ENCODE measurements around the gene MOCOS.
A peak's percentile ranks its signal among the peaks of the same experiment; 100 is the strongest.
"Not testable (repeated sequence)": the region's sequence is repeated elsewhere in the genome, so short reads cannot be mapped to it uniquely, and the experiment has no call there.

MOCOS gene

DNA sequence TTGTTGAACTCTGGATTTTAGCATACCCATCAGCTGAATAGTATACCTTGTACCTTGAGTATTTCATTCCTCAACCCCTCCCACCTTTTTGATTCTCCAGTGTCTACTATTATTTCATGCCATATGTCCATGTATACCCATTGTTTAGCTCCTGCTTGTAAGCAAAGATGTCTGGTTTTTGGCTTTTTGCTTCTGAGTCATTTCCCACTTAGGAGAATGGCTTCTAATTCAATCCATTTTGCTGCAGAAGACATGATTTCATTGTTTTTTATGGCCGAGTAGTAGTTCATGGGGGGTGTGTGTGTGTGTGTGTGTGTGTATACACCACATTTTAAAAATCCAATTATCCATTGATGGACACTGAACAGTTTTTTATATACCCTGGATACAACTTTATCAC lies 24.3 kb upstream of the MOCOS start:
- no peak for DNase-seq (ENCODE audit: insufficient read length, low spot score)
- peak; percentile 25 for FAIRE-seq
- TF ChIP-seq, protein P1, sequence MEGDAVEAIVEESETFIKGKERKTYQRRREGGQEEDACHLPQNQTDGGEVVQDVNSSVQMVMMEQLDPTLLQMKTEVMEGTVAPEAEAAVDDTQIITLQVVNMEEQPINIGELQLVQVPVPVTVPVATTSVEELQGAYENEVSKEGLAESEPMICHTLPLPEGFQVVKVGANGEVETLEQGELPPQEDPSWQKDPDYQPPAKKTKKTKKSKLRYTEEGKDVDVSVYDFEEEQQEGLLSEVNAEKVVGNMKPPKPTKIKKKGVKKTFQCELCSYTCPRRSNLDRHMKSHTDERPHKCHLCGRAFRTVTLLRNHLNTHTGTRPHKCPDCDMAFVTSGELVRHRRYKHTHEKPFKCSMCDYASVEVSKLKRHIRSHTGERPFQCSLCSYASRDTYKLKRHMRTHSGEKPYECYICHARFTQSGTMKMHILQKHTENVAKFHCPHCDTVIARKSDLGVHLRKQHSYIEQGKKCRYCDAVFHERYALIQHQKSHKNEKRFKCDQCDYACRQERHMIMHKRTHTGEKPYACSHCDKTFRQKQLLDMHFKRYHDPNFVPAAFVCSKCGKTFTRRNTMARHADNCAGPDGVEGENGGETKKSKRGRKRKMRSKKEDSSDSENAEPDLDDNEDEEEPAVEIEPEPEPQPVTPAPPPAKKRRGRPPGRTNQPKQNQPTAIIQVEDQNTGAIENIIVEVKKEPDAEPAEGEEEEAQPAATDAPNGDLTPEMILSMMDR (IDR thresholded peaks at IDR 0.05; ENCODE audit: insufficient read depth, missing control alignments) = no peak

DNA sequence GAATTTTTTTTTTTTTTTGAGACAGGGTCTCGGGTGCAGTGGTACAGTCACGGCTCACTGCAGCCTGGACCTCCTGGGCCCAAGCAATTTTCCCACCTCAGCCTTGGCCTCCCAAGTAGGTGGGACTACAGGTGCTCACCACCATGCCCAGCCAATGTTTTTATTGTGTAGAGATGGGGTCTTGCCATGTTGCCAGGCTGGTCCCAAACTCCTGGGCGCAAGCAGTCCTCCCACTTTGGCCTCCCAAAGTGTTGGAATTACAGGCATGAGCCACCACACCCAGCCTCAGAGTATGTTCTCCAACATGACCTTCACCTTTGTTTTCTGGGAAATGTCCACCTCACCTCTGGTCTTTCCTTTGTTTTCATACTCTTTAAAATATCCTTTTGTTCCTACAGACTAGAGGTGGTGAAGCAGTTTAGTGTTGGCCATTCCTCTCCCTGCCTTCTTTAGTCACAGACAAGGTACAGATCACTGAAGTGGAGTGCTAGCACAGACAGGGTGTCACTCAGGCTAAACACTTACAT lies 19.5 kb upstream of the MOCOS start:
- FAIRE-seq = no peak
- TF ChIP-seq, protein P1 (IDR thresholded peaks at IDR 0.05; ENCODE audit: insufficient read depth, missing control alignments) = no peak
- DNase-seq (ENCODE audit: insufficient read length, low spot score) = no peak

DNA sequence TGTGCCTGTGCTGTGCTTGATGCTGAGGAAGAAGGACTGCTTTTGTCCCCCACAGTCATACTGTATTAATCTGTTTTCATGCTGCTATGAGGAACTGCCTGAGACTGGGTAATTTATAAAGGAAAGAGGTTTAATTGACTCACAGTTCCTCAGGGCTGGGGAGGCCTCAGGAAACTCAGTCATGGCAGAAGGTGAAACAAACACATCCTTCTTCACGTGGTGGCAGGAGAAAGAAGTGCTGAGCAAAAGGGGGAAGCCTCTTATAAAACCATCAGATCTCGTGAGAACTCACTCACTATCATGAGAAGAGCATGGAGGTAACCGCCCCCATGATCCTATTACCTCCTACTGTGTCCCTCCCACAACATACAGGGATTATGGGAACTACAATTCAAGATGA lies 19.0 kb upstream of the MOCOS start:
- not testable (repeated sequence) for DNase-seq (ENCODE audit: insufficient read length, low spot score); FAIRE-seq

DNA sequence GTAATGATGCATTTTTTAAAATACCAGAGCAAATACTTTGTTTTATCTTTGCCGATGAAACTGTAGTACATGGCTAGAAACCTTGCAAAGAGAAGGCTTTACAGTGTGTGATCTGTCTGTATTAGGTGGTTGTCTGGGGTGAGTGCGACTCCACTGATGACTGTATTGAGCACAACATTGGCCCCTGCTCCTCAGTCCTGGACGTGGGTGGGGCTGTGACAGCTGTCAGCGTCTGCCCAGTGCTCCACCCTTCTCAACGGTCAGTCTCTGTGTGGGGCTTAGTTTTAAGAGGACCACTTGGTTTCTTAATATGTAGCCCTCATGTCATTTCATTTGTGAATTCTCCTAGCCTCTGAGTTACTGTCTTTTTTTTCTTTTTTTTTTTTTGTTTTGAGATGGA lies 17.4 kb upstream of the MOCOS start:
- DNase-seq (ENCODE audit: insufficient read length, low spot score) (no peak), FAIRE-seq (no peak)
- TF ChIP-seq, protein P1 (IDR thresholded peaks at IDR 0.05; ENCODE audit: insufficient read depth, missing control alignments) = no peak

DNA sequence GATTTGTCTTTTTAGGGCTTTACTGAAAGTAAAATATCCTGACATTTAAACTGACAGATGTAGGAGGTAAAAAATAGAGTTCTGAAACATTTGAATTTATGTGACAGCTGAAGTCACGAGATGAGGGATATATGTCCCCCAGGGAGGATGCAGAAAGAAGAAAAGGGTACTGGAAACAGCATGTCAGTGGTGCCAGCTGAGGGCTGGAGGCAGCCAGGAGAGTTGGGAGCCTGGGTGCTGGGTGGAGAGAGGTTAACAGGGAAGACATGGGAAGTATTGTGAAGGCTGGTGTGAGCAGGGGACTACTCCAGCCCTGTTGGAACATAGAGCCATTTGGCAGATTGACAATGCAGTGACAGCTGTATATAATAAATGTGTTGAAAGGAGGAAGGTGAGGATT lies 11.8 kb upstream of the MOCOS start:
- DNase-seq (ENCODE audit: insufficient read length, low spot score) = no peak
- TF ChIP-seq, protein P1 (IDR thresholded peaks at IDR 0.05; ENCODE audit: insufficient read depth, missing control alignments) = no peak
- no peak for FAIRE-seq

DNA sequence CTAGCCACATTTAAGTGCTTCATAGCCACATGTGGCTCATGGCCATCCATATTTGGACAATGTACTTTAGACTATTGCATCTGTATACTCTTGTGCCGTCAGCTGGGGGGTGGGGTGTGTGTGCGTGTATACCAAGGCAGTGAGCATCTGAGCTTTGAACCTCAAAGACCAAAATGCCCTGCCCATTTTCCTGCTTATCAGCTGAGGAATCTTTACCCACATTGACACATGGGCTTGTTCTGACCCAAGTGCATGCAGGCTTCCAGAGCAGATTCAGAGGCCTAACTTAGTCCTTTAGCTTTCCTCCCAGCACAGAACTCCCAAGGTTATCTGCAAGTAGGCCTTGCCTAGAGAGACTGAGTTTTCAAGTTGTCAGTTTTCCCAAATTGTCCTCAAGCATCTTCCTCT lies 11.1 kb upstream of the MOCOS start:
- TF ChIP-seq, protein P1 (IDR thresholded peaks at IDR 0.05; ENCODE audit: insufficient read depth, missing control alignments) = no peak
- DNase-seq (ENCODE audit: insufficient read length, low spot score) (no peak), FAIRE-seq (no peak)

DNA sequence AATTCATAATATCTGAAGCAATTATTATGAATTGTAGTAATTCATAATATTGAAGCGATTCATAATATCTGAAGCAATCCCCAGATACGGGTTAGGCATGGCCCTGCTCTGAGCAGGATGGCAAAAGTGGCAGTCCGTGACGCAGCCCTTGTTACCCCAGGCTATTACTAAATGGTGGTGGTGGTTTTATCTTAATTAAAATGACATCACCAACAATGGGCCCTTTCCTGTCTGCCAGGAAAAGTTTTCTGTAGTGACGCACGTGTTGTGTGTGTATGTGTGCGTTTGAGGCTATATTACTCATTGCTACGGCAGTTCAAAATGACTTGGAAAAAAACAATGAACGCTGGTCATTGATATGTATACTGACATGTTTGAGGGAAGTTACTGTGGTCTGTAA lies 10.6 kb upstream of the MOCOS start:
- TF ChIP-seq, protein P1 (IDR thresholded peaks at IDR 0.05; ENCODE audit: insufficient read depth, missing control alignments) = no peak
- DNase-seq (ENCODE audit: insufficient read length, low spot score) = no peak
- no peak for FAIRE-seq

DNA sequence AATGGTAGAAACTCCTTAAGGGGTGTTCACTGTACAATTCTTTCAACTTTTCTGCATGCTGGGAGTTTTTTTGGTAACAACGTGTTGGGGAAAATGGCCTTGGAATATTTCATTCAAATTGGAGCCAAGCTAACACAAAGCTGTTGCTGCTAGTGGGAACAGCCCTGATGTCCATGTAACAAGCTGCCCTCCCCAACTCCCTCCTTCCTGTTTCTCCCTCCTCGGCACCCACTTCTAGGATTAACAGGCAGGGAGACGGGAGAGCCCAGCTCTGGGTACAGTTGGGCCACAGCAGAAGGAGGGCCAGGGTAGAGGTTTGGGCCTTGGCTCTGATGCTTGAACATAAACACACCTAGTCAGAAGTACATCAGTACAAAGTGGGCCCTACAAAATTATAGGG lies 9.4 kb upstream of the MOCOS start:
- DNase-seq (ENCODE audit: insufficient read length, low spot score) = no peak
- no peak for FAIRE-seq
- TF ChIP-seq, protein P1 (IDR thresholded peaks at IDR 0.05; ENCODE audit: insufficient read depth, missing control alignments) = no peak
